GM21390 (cell line): Measurements from ENCODE around the gene IFT122.
"Not testable (repeated sequence)": the region's sequence is repeated elsewhere in the genome, so short reads cannot be mapped to it uniquely, and the experiment has no call there.

Experiments used
- ATAC-seq: cut with Tn5 transposase; IDR thresholded peaks from one replicate; pipeline ENCODE4 v1.9.1; 2021; ENCODE audit not compliant: unreplicated experiment

IFT122 gene

DNA sequence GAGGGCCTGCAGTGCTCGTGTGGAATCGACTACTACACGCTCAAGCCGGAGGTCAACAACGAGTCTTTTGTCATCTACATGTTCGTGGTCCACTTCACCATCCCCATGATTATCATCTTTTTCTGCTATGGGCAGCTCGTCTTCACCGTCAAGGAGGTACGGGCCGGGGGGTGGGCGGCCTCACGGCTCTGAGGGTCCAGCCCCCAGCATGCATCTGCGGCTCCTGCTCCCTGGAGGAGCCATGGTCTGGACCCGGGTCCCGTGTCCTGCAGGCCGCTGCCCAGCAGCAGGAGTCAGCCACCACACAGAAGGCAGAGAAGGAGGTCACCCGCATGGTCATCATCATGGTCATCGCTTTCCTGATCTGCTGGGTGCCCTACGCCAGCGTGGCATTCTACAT is 92.2 kb downstream of the IFT122 start:
- no peak for ATAC-seq

DNA sequence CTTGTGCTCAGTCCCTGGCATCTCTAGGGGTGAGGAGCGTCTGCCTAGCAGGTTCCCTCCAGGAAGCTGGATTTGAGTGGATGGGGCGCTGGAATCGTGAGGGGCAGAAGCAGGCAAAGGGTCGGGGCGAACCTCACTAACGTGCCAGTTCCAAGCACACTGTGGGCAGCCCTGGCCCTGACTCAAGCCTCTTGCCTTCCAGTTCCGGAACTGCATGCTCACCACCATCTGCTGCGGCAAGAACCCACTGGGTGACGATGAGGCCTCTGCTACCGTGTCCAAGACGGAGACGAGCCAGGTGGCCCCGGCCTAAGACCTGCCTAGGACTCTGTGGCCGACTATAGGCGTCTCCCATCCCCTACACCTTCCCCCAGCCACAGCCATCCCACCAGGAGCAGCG is 93.4 kb downstream of the IFT122 start:
- ATAC-seq: no peak

DNA sequence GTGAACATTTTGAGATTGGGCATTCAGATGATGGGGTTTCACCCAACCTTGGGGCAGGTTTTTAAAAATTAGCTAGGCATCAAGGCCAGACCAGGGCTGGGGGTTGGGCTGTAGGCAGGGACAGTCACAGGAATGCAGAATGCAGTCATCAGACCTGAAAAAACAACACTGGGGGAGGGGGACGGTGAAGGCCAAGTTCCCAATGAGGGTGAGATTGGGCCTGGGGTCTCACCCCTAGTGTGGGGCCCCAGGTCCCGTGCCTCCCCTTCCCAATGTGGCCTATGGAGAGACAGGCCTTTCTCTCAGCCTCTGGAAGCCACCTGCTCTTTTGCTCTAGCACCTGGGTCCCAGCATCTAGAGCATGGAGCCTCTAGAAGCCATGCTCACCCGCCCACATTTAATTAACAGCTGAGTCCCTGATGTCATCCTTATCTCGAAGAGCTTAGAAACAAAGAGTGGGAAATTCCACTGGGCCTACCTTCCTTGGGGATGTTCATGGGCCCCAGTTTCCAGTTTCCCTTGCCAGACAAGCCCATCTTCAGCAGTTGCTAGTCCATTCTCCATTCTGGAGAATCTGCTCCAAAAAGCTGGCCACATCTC is 94.5 kb downstream of the IFT122 start:
- ATAC-seq: no peak

DNA sequence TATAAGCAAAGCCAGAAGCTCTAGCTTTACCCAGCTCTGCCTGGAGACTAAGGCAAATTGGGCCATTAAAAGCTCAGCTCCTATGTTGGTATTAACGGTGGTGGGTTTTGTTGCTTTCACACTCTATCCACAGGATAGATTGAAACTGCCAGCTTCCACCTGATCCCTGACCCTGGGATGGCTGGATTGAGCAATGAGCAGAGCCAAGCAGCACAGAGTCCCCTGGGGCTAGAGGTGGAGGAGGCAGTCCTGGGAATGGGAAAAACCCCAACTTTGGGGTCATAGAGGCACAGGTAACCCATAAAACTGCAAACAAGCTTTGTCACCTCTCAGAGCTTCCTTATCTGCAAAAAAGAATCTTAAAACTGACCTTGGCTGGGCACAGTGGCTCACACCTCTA is 95.1 kb downstream of the IFT122 start:
- no peak for ATAC-seq

DNA sequence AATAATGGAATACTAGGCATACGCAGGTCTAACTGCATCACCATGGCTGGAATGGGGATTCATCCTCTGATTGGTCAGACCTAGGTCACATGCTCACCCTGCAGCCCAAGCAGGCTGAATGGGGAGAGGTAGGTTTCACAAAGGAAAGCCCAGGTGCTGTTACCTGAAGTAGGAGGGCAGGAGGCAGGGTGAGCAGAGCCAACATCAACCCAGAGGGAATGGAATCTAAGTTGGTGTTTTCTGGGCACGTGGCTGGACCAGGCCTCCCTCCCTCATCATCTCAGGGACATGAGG is 96.3 kb downstream of the IFT122 start:
- no peak for ATAC-seq

DNA sequence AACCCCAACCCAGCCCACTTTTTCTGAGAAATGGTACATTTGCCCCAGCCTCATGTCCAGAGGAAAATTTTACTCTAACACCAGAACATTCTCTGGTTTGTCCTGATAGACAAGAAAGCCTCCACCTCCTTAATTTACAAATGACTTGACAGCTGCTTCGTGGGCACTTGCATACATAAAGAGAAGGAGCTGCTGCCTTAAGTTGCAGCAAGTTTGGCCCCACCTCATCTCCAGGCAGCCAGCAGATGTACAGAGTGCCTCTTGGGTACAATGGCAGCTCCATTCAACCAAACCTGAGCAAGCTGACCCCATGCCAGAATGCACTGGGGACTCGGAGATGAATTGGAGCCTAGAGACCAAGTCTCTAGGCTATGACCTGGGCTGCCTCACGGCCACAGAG is 96.8 kb downstream of the IFT122 start:
- ATAC-seq: no peak

DNA sequence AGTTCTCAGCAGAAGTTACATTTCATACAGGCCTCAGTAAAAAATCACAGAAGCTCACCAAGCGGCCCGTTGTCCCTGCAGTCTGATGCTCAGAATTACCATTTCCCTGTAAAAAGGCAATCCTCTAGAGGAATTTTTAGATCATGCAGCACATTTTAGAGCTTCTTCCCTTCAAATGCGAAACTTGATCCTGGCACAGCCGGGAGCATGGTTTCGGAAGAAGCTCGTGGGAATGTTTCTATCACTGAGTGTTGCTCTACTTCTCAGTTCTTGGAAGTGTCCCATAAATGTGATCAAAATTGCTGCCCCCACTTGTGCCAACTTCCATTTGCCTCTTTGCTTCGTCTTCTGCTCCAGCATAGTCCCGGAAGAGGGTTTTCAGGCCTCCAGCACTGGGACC is 99.2 kb downstream of the IFT122 start:
- no peak for ATAC-seq

DNA sequence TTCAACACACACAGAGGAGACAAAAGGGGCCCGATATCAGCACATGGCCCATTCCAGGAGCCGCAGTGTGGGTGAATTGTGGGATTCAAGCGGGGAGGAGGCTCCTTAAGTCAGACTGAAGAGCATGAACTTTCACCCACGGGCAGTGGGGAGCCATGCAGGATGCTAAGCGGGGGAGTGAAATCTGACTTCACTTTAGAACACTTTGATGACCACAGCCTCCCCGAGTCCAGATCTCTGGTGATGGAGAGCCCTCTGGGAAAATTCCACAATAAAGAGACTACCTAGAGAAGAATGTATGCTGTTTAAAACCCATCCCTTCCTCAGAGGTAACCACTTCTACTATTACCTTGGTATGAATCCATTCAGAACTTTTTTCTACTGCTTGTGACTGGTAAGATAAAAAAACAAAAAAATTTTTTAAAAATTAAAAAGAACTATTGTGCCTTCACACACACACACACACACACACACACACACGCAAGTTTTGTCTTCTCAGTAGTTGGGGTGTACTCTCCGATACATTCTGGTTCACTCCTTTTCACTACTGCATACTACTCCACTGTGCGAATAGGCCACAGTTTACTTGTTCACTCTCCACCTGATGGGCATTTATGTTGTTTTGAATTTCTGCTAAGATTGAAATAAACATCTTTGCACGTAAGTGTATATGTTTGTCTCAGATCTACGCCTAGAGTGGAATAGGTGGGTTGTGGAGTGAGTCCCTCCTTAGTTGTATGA is 100.9 kb downstream of the IFT122 start:
- no peak for ATAC-seq

DNA sequence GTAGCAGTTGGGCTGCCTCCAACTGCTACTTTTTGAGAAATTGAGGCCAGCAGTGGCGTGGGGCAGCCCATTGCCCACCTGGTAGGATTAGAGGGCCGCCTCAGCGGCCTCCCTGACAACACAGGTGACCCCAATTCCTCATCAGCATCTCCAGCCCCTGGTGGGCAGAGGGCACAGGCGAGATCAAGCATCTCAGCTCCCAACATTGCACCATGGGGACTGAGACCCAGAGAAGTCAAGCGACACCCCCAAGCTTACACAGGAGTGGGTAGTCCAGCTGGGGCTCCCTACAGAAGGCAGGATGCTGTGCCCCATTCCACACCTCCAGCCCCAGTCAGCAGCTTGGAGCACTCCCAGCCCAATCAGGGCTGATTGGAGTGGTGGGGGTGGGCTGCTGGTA is 102.7 kb downstream of the IFT122 start:
- ATAC-seq: no peak

DNA sequence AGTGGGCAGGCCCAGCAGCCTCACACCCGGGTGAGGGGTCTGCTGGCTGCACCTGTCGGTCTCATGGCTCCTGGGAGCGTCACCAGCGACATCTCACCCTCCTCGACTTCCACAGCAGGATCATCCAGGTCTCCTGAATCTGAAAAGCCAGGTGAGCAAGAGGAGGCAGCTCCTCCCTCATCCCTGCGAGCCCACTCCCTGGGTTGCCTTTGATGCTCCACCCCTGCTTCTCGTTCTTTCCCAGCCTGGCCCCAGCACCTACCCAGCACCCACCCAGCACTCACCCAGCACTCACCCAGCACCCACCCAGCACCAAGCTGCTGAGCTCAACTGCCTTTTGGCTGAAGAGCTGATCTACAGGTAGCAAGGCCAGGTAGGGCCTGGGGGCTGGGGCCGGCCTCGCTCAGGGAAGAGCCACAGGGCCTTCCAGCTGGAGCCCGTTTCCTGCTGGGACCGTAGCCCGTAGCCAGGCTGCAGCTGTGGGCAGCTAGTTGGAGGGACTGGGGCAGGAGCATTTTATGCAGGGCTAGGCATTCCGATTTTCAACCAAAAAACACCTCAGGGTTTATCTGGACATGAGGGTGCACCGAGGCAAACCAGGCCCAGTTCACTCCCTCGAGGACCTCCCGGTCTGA is 103.2 kb downstream of the IFT122 start, which contains the start of gene H1-8:
H1-8 (plus strand) TSS at position 20 of the 635 bp plus-strand sequence; CDS start at position 64, 44 bp downstream.
- ATAC-seq: no peak

DNA sequence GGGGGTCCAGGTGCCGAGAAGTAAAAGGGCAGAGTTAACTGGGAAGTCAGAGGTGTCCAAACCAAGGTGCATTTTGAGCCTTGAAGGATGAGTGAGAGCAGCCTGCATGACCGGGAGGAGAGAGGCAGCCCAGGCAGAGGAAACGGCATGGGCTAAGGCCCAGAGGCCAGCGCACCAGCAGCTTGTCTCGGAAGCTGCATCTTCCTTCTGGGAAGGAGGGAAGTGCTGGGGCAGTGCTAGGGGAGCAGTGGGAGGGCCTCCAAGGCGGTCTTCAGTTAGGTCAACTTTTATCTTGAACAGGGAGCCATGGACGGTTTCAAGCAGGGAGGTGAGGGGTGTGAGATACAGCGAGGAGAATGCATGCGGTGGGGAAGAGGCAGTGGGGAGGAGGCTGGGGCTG is 104.0 kb downstream of the IFT122 start:
- ATAC-seq: no peak

DNA sequence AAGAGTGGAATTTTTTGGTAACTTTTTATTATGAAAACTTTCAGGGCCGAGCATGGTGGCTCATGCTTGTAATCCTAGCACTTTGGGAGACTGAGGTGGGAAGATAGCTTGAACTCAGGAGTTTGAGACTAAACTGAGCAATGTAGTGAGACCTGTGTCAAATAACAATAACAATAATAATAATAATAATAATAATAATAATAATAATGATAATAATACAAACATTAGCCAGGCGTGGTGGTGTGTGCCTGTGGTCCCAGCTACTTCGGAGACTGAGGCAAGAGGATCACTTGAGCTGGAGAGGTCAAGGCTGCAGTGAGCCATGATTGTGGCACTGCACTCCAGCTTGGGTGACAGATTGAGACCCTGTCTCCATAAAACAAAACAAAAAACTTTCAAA is 105.9 kb downstream of the IFT122 start:
- not testable (repeated sequence) for ATAC-seq

DNA sequence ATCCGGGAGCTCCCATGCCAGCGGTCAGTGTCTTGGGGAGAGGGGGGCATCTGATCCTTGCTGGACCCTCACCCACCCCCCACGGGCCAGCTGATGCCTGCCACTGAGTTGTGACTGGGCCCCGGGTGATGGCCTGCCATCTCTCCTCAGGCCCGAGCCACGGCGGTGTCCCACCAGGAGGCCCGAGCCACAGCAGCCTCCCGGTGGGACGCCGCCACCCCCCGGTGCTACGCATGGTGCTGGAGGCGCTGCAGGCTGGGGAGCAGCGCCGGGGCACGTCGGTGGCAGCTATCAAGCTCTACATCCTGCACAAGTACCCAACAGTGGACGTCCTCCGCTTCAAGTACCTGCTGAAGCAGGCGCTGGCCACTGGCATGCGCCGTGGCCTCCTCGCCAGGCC is 107.2 kb downstream of the IFT122 start:
- no peak for ATAC-seq

DNA sequence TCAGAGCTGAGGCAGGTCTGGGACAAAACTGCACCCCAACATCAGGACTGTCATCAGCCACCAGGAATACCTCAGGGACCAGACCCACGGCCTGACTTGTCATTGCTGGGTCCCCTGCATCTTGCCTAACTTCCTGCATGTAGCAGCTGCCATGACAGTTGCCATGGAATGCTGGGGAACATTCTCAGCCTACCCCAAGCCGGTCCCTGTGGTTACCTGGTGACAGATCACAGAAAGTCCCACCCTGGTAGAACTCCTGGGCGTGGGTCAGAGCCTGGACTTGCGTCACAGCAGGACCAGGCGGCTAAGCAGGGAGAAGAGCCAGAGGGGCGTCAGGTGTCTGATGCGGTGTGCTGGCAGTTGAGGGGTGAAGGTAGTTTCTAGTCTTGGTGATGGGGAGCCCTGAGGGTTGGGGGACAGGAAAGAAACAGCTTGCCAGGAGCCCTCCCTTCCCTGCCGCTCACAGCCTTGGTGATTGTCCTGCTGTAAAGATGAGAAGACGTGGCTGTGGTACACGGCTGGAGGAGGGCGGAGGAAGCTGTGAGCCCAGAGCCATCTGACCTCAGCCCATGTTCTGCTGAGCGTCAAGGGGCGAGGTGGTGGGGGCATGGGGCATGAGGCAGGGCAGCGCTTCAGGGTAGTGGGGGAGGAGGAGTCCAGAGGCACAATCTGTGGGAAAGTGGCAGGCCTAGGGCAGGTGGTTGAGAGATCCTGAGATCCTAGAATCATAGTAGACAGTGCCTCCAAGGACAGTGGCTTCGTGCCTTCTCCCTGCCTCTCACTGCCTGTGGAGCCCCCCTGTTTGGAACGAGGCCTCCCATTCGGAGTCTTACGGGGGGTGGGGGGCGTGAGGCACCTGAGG is 108.3 kb downstream of the IFT122 start:
- ATAC-seq: no peak

DNA sequence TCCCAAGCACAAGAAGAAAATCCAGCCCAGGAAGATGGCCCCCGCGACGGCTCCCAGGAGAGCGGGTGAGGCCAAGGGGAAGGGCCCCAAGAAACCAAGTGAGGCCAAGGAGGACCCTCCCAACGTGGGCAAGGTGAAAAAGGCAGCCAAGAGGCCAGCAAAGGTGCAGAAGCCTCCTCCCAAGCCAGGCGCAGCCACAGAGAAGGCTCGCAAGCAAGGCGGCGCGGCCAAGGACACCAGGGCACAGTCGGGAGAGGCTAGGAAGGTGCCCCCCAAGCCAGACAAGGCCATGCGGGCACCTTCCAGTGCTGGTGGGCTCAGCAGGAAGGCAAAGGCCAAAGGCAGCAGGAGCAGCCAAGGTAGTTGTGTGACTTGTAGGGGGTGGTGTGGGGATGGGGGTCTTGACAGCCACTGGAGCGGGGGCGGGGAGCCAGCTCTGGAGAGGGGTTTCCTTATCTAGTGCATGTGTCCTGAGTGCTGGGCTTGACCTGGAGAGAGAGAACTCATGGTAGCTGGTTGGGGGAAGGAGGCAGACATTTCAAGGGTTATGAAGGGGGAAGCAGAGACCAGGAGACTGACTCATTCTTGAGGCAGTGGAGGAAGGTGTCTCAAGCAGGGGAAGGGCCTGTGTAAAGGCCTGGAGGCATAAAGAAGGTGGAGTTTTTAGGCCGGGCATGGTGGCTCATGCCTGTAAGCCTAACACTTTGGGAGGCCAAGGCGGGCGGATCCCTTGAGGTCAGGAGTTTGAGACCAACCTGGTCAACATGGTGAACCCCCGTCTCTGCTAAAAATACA is 109.2 kb downstream of the IFT122 start:
- no peak for ATAC-seq

DNA sequence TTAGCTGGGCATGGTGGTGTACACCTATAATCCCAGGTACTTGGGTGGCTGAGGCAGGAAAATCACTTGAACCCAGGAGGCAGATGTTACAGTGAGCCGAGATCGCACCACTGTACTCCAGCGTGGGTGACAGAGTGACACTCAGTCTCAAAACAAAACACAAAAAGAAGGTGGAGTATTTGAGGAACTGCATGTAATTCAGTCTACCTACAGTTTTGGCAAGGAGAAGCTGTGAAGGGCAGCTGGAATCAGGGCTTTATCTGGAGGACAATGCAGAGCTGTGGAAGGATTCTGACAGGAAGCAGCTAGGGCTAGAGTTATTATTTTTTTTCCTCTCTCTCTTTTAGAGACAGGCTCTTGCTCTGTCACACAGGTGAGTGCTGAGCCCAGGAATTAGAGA is 109.8 kb downstream of the IFT122 start:
- ATAC-seq: no peak

DNA sequence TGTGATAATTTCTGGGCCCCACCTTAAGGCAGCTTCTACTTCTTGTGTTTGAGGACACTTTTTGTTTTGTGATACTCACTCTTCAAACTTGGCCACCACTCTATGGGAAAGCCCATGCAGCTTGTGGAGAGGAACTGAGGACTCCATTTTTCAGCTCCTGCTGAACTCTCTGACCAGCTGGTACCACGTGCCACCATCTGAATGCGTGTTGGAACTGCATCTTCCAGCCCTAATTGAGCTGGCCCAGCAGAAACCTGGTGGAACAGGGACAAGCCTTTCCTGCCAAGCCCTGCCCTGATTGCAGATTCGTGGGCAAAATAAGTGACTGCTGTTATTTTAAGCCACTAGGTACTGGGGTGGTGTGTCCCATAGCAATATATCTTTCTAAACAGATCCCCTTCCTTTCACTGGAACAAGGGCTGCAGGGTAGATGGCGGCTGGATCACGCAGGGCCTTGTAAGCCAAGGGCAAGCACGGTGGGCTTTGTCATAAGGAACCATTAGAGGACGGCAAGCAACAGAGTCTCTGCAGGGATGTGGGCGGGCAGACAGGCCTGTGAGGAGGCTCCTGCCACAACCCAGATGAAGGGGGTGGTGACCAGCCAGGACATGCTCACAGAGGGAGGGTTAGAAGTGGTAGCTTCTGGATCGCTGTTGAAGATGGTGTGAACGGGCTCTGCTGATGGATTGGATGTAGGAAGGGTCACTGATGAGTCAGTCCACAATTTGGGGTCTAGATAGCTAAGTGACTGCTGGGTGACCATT is 112.4 kb downstream of the IFT122 start:
- no peak for ATAC-seq

DNA sequence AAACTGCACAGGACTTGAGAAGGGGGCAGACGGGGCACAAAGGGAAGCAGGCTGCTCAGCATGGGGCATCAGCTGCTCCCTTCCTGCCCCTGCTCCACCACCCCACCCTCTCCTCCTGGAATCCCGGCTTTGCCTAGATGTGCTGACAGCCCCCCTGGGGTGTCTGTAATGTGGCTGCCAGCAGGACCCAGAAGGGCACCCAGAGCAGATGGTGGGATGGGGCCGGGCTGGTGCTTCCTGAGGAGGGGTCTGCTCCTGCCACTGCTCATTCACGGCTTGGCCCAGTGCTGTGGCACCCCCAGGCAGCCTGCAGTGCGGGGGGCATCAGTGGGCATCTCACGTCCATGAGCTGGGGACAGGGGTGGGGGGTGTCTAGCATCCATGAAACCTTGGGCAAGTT is 113.1 kb downstream of the IFT122 start:
- no peak for ATAC-seq

DNA sequence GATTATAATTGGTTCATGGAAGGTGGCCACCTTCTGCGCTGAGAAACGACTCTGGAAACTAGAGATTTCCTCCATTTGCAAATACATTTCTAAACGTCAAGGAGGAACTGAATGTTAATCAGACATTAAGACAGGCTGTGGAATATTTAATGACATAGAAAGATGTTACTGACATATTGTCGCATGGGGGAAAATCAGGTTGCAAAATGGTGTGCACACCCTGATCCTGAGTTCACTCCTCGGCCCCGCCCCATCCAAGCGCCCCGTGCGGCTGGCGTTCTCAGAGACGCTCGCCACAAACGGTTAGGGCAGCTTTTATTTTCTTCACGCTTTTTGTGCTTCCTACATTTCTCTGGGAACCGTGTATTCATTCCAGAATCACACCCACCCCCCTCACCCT is 113.7 kb downstream of the IFT122 start:
- ATAC-seq: no peak
